Neural crest cell (in vitro differentiated cells): ENCODE results near the gene ZAR1L. TPM values are rescaled to one million over a fixed set of nuclear protein-coding genes. Genes with fewer than 3 reads are reported as not detected.
A peak's percentile ranks its signal among the peaks of the same experiment; 100 is the strongest.

Experiments used
- DNase-seq: peaks from one replicate; pipeline ENCODE4 v3.0.0; 2021; ENCODE audit warnings: low read depth, mixed read lengths, low spot score
- H3K27ac Mint-ChIP-seq: one replicate; pipeline ENCODE4 v1.8.0; 2021; ENCODE audit warnings: mild to moderate bottlenecking, mixed read lengths; ENCODE audit not compliant: unreplicated experiment
- H3K27me3 Mint-ChIP-seq: 2 replicates; pipeline ENCODE4 v1.8.0; 2021; ENCODE audit warnings: low read depth, mild to moderate bottlenecking, mixed read lengths
- H3K36me3 Mint-ChIP-seq: 2 replicates; pipeline ENCODE4 v1.8.0; 2021; ENCODE audit warnings: low read depth, mild to moderate bottlenecking, mixed read lengths
- H3K4me1 Mint-ChIP-seq: 2 replicates; pipeline ENCODE4 v1.8.0; 2021; ENCODE audit warnings: mixed read lengths
- H3K4me3 Mint-ChIP-seq: one replicate; pipeline ENCODE4 v1.8.0; 2021; ENCODE audit warnings: mild to moderate bottlenecking, mixed read lengths
- H3K9me3 Mint-ChIP-seq: 2 replicates; pipeline ENCODE4 v1.8.0; 2021; ENCODE audit warnings: mixed read lengths
- total RNA-seq: library from RNA; stranded (reverse); gene quantifications from 2 replicates; pipeline ENCODE4 v1.2.1, GENCODE V29; 2021
- TF ChIP-seq, protein P1 (sequence below): fragments of 200-600 bp; sonication (generic); conservative IDR thresholded peaks from 2 replicates; pipeline ENCODE4 v1.5.0; 2021; ENCODE audit warnings: antibody characterized with exemption, mild to moderate bottlenecking

The ZAR1L gene
- total RNA-seq, 1 donor from 2014 or later = 0.26 TPM

DNA sequence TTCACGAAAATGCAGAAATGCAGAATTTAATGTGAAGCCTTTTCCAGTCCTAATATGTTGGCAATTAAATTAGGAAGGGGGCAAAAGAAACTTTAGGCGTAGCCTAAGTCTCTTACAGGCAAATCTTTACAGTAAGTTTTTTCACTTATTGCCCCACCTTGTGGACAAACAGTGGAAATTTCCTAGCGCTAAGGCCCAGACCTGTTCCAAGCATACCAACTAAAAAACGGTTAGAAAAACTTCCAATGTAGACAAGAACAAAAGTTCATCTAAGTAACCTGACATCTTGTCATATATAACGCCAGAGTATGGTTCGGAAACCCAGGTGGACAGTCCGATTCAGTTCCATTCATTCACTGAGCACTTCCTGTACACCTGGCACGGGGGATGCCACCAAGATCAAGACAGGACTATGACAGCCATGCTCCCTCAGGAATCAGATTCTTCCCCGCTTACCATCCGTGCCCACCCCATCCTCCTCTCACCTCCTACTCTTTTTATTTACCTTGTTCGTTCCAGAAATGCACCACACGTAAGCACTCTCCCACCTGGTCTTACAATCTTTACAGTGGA is 4.9 kb downstream of the ZAR1L start:
- Mint-ChIP-seq H3K27ac (no peak overlapping the region), H3K4me1 (peaks cover 8% of the 10 kb centered on the region), H3K36me3 (no peaks in the 10 kb centered on the region), H3K27me3 (no peaks in the 10 kb centered on the region), H3K4me3 (peak overlapping the region; percentile 65), H3K9me3 (no peaks in the 10 kb centered on the region)
- DNase-seq = peak; percentile 26
- TF ChIP-seq, protein P1, sequence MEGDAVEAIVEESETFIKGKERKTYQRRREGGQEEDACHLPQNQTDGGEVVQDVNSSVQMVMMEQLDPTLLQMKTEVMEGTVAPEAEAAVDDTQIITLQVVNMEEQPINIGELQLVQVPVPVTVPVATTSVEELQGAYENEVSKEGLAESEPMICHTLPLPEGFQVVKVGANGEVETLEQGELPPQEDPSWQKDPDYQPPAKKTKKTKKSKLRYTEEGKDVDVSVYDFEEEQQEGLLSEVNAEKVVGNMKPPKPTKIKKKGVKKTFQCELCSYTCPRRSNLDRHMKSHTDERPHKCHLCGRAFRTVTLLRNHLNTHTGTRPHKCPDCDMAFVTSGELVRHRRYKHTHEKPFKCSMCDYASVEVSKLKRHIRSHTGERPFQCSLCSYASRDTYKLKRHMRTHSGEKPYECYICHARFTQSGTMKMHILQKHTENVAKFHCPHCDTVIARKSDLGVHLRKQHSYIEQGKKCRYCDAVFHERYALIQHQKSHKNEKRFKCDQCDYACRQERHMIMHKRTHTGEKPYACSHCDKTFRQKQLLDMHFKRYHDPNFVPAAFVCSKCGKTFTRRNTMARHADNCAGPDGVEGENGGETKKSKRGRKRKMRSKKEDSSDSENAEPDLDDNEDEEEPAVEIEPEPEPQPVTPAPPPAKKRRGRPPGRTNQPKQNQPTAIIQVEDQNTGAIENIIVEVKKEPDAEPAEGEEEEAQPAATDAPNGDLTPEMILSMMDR = peak; percentile 82

DNA sequence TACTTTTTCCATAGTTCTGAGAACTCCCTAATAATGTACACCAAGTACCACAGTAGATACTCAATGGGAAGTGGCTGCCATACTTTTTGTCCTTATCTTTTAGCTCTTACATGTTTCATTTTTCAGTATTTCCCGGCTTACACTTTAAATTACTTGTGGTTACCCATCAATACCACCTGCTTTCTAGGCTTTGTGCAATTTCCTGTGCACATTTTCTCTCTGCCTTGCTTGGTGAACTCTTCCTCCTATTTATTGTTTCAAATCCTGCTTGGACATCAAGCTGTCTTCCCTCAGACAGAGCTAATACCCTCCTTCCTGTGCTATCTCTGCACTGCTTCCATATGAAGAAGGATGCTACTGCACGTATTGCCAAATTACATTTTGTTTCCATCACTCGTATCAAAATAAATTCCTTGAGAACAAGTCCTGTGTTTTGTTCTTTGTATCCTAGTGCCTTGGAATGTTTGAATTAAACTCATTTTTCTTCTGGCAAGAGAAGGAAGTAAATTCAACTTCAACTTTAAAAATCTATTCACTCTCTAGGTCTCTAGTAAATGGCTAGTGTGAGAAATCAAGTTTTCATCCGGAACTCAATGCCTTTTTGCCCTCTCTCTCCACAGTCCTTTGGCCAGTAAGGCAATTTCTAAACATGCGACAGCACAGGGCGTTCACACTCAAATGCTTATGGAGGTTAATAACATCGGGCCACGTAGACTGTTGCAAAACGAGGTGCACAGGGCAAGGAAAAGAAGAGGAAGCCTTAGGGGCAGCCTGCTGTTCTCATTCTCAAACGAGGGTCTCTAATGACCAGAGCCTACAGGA is 5.6 kb downstream of the ZAR1L start:
- H3K4me3 Mint-ChIP-seq = no peak overlapping the region
- no peak for DNase-seq
- H3K27ac Mint-ChIP-seq = no peak overlapping the region
- no peaks in the 10 kb centered on the region for H3K36me3 Mint-ChIP-seq
- no peaks in the 10 kb centered on the region for H3K9me3 Mint-ChIP-seq
- H3K4me1 Mint-ChIP-seq = peaks cover under 1% of the 10 kb centered on the region
- H3K27me3 Mint-ChIP-seq = no peaks in the 10 kb centered on the region
- TF ChIP-seq, protein P1 = no peak

DNA sequence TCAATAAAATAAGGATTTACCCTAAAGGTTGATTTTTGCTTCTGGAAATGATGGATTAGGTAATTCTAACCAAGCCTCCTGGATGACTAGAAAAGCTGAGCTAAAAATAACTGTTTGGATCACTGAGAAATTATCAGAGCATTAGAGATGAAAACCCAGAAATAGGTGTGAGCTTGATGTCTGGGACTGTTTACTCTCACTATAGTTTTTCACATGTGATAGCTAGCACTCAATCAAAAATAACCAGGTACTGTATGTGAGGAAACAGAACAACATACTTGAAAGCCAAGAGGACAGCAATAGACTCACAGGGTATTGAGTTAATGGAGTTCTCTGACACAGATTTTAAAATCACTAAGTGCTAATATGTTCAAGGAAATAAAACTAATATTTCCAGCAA is 9.5 kb downstream of the ZAR1L start:
- no peaks in the 10 kb centered on the region for H3K27me3 Mint-ChIP-seq

DNA sequence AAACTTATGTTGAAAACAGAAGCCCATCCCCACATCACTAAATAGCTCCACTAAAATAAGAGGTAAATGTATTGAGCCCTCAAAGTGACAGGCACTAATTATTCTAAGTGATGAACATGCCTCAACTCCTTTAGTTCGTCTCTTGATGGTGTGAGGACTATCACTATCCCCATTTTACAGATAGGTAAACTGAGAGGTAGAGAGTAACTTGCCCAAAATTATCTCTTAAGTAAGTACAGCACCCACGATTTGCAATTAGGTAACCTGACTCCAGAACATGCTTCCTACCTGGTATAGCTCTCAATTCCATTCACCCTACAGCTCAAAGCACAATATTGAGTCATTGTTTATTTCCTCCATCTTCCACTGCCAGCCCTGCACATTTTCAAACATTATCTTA is 12.7 kb downstream of the ZAR1L start:
- no peak for DNase-seq
- Mint-ChIP-seq H3K9me3 (no peaks in the 10 kb centered on the region), H3K4me1 (no peaks in the 10 kb centered on the region), H3K27ac (no peak overlapping the region), H3K36me3 (no peaks in the 10 kb centered on the region), H3K4me3 (no peak overlapping the region), H3K27me3 (no peaks in the 10 kb centered on the region)
- TF ChIP-seq, protein P1 = no peak

More for the DNA sequence above, 9.5 kb downstream of the ZAR1L start:
- H3K27ac Mint-ChIP-seq = no peak overlapping the region
- no peak overlapping the region for H3K4me3 Mint-ChIP-seq
- DNase-seq = no peak
- H3K9me3 Mint-ChIP-seq = no peaks in the 10 kb centered on the region
- no peaks in the 10 kb centered on the region for H3K36me3 Mint-ChIP-seq
- TF ChIP-seq, protein P1 = no peak
- H3K4me1 Mint-ChIP-seq = no peaks in the 10 kb centered on the region

DNA sequence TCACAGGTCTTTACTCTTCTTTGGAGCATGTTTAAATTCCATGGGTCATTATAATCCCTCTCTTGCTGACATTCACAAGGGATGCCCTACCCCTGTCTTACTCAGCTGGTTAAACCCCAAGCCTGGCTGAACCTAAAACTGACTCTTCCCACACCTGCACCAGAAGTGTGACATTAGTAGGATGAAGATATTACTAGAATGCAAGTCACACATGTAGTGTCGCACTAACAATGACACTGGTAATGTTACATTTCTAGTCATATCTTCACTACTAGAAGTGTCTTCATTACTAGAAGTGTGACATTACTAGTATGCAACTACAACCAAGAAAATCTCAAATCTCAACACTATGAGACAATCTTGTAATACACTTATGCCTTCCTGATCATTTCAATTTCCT is 14.2 kb downstream of the ZAR1L start:
- Mint-ChIP-seq H3K36me3 (no peaks in the 10 kb centered on the region), H3K27me3 (no peaks in the 10 kb centered on the region), H3K4me3 (no peak overlapping the region), H3K27ac (no peak overlapping the region), H3K4me1 (no peaks in the 10 kb centered on the region), H3K9me3 (no peaks in the 10 kb centered on the region)
- TF ChIP-seq, protein P1 = no peak
- DNase-seq = no peak
